Stimulated activated CD4-positive, alpha-beta T cell treated with anti-CD3 and anti-CD28 coated beads, Interleukin-4, amount 100 ng/mL, for 4 hours (primary cell): Measurements from ENCODE around the gene YEATS2.
"Not testable (repeated sequence)": the region's sequence is repeated elsewhere in the genome, so short reads cannot be mapped to it uniquely, and the experiment has no call there.

ENCODE experiments used
- DNase-seq, 2 experiments: peaks; one replicate each; pipeline ENCODE4 v3.0.0-alpha.2; 2020

The YEATS2 gene

DNA sequence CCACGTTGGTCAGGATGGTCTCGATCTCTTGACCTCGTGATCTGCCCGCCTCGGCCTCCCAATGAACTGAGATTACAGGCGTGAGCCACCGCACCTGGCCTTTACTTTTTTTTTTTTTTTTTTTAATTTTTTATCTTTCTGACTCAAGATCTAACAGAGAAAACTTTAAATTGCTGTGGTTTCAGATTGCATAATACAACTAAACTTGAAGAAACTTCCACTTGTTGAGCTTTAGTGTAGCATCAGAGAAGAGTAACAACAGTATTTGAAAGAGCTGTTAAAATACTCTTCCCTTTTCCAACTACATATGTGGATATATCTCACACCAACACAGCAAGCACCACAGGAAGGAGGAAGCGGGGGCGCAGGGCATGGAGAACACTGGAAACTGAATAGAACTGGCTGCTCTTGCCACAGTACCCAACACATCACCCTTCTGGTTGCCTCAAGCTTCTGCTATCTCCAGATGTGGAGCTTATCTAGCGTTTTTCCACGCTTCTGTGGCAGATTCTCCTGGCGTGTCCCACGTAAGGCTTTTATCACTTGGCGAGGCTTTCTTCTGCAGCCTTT is 82.4 kb downstream of the YEATS2 start:
- DNase-seq, result no peak

GRCh38 chr3:183781246-183781645 is 83.6 kb downstream of the YEATS2 start:
- DNase-seq, result no peak

DNA sequence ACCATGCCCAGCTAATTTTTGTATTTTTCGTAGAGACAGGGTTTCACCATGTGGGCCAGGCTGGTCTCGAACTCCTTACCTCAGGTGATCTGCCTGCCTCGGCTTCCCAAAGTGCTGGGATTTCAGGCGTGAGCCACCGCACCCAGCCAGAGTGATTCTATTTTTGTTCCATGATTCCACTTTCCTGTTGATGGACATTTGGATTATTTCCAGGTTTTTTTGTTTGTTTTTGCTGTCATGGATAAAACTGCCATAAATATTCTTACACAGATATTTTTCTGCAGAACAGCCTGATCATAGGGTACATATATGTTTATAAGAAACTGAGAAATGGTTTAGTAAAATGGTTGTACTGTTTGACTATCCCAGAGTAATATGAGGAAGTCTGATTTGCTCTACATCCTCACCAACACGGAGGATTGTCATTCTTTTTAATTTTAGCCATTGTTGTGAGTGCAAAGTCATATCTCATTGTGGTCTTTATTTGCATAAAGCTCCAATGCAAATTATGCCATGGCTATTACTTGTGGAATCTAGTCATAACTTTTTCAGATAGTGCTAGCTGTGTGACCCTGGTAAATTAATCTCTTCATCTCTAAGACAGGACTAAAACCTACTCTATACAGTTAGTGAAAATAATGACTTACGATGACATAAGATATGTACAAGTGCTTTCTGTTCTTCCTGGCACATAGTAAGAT is 85.1 kb downstream of the YEATS2 start:
- DNase-seq, result no peak

- DNase-seq, result not testable (repeated sequence)
Measured at GRCh38 chr3:183784503-183784902, 86.9 kb downstream of the YEATS2 start.

- no peak for DNase-seq
Measured at GRCh38 chr3:183789826-183790225, 92.2 kb downstream of the YEATS2 start.

DNA sequence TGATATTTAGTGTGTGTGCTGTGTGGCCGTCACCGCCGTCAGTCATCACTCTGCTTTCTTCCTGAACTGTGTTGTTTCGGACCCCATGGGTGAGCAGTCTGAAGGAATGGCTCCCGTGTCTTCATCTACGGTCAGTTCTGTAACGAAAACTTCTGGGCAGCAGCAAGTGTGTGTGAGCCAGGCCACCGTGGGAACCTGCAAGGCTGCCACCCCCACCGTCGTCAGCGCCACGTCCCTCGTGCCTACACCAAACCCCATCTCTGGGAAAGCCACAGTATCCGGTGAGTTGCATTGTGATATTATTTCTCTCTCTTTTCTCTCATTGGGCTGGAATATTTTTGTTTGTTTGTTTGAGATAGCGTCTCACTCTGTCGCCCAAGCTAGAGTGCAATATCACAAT is 93.1 kb downstream of the YEATS2 start:
- no peak for DNase-seq

DNA sequence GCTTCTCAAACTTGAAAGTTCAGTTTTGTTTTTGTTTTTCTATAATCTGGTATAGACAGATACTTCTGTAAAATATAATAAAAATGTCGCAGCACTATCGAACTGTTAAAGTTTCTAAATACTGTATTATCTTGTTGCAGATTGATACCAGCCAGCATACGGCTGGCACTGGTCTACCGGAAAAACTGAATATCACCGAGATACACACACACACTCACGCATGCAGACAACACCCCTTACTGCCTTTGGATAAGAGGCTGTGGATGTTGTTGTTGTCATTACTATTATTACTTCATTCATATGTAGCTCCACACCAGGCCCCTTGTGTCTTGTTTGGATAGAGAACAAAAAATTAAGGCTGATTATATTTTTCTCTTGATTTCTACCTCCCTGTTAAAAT is 95.4 kb downstream of the YEATS2 start:
- no peak for DNase-seq

- DNase-seq, result no peak
Measured at GRCh38 chr3:183794452-183794851, 96.9 kb downstream of the YEATS2 start.

DNA sequence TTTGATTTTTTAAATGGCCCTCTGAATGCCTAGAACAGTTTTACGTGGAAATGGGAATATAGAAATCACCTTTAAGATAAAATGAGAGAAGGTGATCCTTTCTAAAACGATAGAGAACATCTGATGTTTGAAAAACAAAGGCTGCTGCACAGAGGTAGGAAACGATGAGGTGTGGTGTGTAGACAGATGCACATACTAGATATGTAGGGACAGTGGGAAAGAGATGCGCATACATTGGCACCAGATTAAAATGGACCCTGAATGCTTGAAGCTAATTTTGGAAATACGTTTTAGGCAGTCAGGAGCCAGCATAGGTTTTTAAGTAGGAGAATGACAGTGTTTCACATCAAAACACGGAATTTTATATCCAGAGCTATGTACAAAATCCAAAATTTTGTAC is 98.8 kb downstream of the YEATS2 start:
- no peak for DNase-seq

DNA sequence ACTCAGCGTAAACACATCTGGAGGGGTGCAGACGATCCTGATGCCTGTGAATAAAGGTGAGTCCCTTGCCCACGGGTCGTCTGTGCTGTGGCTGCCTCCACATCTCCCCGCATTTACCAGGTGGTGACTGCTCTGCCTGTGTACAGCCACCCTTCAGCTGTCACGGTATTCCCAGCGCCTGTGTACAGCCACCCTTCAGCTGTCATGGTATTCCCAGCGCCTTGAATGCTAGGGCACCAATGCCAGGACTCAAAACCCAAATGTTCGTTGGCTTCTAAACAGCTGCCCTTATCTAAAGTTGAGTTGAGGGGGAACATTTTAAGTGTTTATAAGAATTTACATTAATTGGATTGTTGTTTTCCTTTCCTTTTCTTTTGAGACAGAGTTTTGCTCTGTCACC is 100.4 kb downstream of the YEATS2 start:
- no peak for DNase-seq

GRCh38 chr3:183799461-183799860 is 101.9 kb downstream of the YEATS2 start:
- DNase-seq, result no peak

- no peak for DNase-seq
Measured at GRCh38 chr3:183800243-183800863, 102.8 kb downstream of the YEATS2 start.

DNA sequence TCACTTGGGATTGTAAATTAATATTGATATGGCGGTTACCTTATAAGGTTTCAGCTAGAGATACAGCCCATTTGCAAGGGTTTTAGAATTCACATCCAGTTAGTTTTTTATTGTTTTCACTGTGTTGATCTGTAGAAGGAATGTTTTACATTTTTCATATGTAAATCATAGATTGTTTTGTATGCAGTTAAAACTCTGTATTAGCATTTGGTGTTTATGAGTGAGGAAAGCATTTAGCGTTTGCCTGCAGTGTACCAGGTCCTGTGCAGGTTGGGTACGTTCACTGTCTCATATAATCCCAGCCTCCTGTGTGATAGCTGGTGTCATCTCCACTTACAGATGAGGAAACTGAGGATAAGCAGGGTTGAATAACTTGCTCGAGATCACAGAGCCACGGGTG is 104.0 kb downstream of the YEATS2 start:
- DNase-seq, result no peak

DNA sequence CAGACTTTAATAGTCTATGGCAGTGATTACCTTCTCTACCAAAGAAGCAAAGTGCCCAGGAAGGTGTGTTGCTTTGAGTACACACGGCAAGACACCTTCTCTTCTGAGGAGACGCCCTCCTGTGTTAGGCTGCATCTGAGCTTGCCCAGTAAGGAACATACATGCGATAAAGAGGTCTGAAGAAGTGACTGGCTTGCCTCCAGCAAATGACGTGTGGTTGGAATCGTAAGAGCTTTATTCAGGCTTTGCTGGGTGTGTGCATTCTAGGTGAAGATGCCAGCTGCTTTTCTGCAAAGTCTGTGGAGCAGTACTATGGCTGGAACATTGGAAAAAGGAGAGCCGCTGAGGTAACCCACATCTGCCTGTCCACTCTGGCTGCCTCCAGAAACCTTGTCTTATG is 105.4 kb downstream of the YEATS2 start:
- no peak for DNase-seq

- no peak for DNase-seq
Measured at GRCh38 chr3:183807209-183807728, 109.7 kb downstream of the YEATS2 start.

- no peak for DNase-seq
Measured at GRCh38 chr3:183807881-183808280, 110.3 kb downstream of the YEATS2 start.

DNA sequence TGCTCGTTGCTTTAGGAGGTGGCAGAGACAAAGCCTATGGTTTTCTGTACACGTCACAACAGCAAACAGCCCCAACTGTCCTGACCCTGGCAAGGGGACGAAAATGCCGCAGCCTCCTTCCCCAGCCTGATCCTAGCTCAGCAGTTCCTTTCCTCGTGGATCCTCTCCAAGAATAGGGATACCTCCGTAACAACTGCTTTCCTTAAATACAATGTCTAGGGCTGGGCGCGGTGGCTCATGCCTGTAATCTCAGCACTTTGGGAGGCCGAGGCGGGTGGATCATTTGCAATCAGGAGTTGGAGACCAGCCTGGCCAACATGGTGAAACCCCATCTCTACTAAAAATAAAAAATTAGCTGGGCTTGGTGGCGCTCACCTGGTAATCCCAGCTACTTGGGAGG is 110.8 kb downstream of the YEATS2 start:
- DNase-seq, result no peak

- no peak for DNase-seq
Measured at GRCh38 chr3:183809270-183809669, 111.7 kb downstream of the YEATS2 start.

- no peak for DNase-seq
Measured at GRCh38 chr3:183810643-183811594, 113.3 kb downstream of the YEATS2 start.

- no peak for DNase-seq
Measured at GRCh38 chr3:183811638-183812037, 114.0 kb downstream of the YEATS2 start.

DNA sequence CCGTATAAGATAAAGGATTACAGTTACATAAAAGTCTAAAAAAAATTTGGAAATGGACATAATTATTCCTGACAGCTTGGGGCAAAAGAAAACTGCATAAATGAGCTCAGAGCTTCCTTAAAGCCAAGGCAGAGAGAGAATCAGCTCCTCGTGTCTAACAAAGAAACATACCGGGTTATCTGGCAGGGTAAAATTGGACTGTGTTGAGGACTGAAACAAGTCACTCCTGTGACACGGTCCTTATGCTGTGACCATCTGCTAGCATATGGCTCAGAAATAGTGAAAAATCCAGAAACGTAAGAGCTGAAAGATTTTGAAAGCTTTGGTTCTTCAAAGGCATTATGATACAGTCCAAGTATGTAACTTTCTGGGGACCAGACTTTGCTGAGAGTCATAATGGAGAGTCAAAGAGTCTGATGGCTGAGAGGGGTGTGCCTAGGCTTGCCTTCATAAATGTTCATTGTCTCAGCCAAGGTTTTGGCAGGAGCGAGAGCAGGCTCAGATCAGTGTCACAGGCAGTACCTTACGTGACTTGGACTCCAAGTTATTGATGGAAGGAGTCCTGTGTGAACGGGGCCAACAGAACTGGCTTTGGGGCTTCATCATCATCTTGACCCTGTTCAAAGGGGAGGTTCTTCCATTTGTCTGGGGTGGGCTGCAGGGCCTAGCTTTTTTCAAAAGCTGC is 115.3 kb downstream of the YEATS2 start:
- DNase-seq, result no peak

GRCh38 chr3:183814240-183814639 is 116.6 kb downstream of the YEATS2 start:
- no peak for DNase-seq

DNA sequence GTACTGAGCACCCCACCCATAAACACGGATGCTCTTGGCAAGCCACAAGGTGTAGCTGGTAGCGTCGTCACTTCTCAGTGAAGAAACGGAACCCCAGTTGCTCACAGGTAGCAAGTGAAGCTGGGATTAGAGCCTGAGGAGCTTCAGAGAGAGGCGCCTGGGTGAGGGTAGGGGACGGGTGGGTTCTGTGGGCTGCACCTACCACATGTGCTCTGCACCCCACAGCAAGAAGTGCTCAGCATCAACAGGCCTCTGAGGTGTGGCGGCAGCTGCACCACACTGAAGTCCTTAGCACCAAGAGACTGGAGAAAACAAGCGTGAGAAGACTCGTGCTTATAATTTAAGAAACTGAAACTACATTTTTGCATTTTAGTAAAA is 118.0 kb downstream of the YEATS2 start:
- DNase-seq, result no peak
